HCT116 (cell line): ENCODE data around the gene CDK19. TPM values are rescaled to one million over a fixed set of nuclear protein-coding genes. Genes with fewer than 3 reads are reported as not detected.

Source experiments
- ATAC-seq: fragments of 200-7000 bp; cut with Tn5 transposase; 2 replicates; pipeline ENCODE4 v1.9.1; 2020; ENCODE audit warnings: mild to moderate bottlenecking, moderate library complexity
- BruUV-seq: library from RNA; stranded (reverse); fragments of 400-500 nt; replicated peaks from 2 replicates; lab custom pipeline; 2021; lab: Mats Ljungman, UMichigan
- CTCF ChIA-PET: fragments of 300-600 bp; sonication (Branson Sonifier 250); formaldehyde crosslinking; loops from one replicate; lab custom pipeline; 2021; ENCODE audit warnings: antibody characterized with exemption; lab: Charles Lee
- POLR2A ChIA-PET: fragments of 300-600, 350-600 bp; sonication (Branson Sonifier 250); formaldehyde crosslinking; loops from one replicate; lab custom pipeline; 2021; ENCODE audit warnings: antibody characterized with exemption; lab: Charles Lee
- RAD21 ChIA-PET, 2 experiments: fragments of 300-600 bp; sonication (Branson Sonifier 250); formaldehyde crosslinking; loops; one replicate each; lab custom pipeline; 2023; ENCODE audit warnings: low total read pairs in 2 of 2; ENCODE audit not compliant: uncharacterized antibody in 2 of 2, unreplicated experiment in 2 of 2, low non-redundant PET in 1 of 2; lab: Charles Lee
- DNase-seq: peaks from one replicate; pipeline ENCODE4 v3.0.0-alpha.2; 2010; ENCODE audit warnings: low read depth, low spot score
- H2AFZ ChIP-seq: fragments of 200-600 bp; shearing (Covaris generic), sonication (generic); 2 replicates; pipeline ENCODE4 v1.6.1; 2017; ENCODE audit warnings: low read depth, mixed run types, mixed read lengths, antibody characterized with exemption, low read length; ENCODE audit not compliant: poor library complexity, severe bottlenecking
- H3K27ac ChIP-seq: 2 replicates; pipeline ENCODE4 v1.5.1; 2012; ENCODE audit warnings: low read depth, low read length
- H3K27me3 ChIP-seq: fragments of 200-600 bp; sonication (generic); 2 replicates; pipeline ENCODE4 v1.6.1; 2016; ENCODE audit warnings: mixed run types, low read length, mixed read lengths; ENCODE audit not compliant: insufficient read depth
- H3K36me3 ChIP-seq, 2 experiments: fragments of 200-500 bp in 1 of 2; fragments of 200-600 bp in 1 of 2; sonication (Bioruptor generic) in 1 of 2; sonication (generic) in 1 of 2; 2 replicates each; pipeline versions ENCODE4 v1.5.1 to v1.6.1; 2014 to 2016; ENCODE audit warnings: low read length in 2 of 2, inconsistent platforms in 1 of 2, mixed read lengths in 1 of 2, mixed run types in 1 of 2; ENCODE audit not compliant: insufficient read depth in 2 of 2, control insufficient read depth in 1 of 2
- H3K4me1 ChIP-seq, 2 experiments: fragments of 200-600 bp in 1 of 2; sonication (generic) in 1 of 2; 2 replicates each; pipeline versions ENCODE4 v1.5.1 to v1.6.1; 2012 to 2017; ENCODE audit warnings: low read length in 2 of 2, inconsistent platforms in 1 of 2, mild to moderate bottlenecking in 1 of 2, mixed read lengths in 1 of 2, mixed run types in 1 of 2, moderate library complexity in 1 of 2; ENCODE audit not compliant: insufficient read depth in 2 of 2, control insufficient read depth in 1 of 2
- H3K4me2 ChIP-seq: fragments of 200-600 bp; sonication (generic); 2 replicates; pipeline ENCODE4 v1.6.1; 2017; ENCODE audit warnings: mixed run types, low read length, mixed read lengths
- H3K4me3 ChIP-seq, 2 experiments: fragments of 200-600 bp in 1 of 2; sonication (generic) in 1 of 2; replicated peaks in 1 of 2; 2 replicates each; pipeline ENCODE4 v1.5.1; 2011 to 2016; ENCODE audit warnings: low read length in 2 of 2, control low read depth in 1 of 2, low read depth in 1 of 2, mild to moderate bottlenecking in 1 of 2, mixed read lengths in 1 of 2, mixed run types in 1 of 2
- H3K79me2 ChIP-seq: fragments of 200-600 bp; sonication (generic); 2 replicates; pipeline ENCODE4 v1.6.1; 2017; ENCODE audit warnings: mild to moderate bottlenecking, mixed run types, low read length, moderate library complexity, mixed read lengths; ENCODE audit not compliant: insufficient read depth
- H3K9ac ChIP-seq: fragments of 200-600 bp; sonication (generic); 2 replicates; pipeline ENCODE4 v1.6.1; 2016; ENCODE audit warnings: low read length, mixed read lengths
- H3K9me2 ChIP-seq: fragments of 200-600 bp; sonication (generic), shearing (Covaris generic); 2 replicates; pipeline ENCODE4 v1.6.1; 2017; ENCODE audit warnings: mixed run types, mild to moderate bottlenecking, moderate library complexity; ENCODE audit not compliant: insufficient read depth
- H3K9me3 ChIP-seq, 2 experiments: fragments of 200-500 bp in 1 of 2; fragments of 200-600 bp in 1 of 2; sonication (Bioruptor generic) in 1 of 2; sonication (generic) in 1 of 2; 2 replicates each; pipeline ENCODE4 v1.6.1; 2014 to 2017; ENCODE audit warnings: low read length in 2 of 2, mixed read lengths in 2 of 2, inconsistent platforms in 1 of 2, low read depth in 1 of 2, mild to moderate bottlenecking in 1 of 2, mixed run types in 1 of 2, moderate library complexity in 1 of 2; ENCODE audit not compliant: control insufficient read depth in 1 of 2, insufficient read depth in 1 of 2
- H4K20me1 ChIP-seq: fragments of 200-600 bp; sonication (generic), shearing (Covaris generic); 2 replicates; pipeline ENCODE4 v1.6.1; 2017; ENCODE audit warnings: mixed run types, mild to moderate bottlenecking, moderate library complexity; ENCODE audit not compliant: insufficient read depth
- CBX3 ChIP-seq: IDR thresholded peaks from 2 replicates; pipeline ENCODE4 v1.6.1; 2012; ENCODE audit warnings: low read depth
- CEBPB ChIP-seq: IDR thresholded peaks from 2 replicates; pipeline ENCODE4 v1.6.1; 2012; ENCODE audit warnings: low read depth
- MAX ChIP-seq: IDR thresholded peaks from 2 replicates; pipeline ENCODE4 v1.6.1; 2012
- SIN3A ChIP-seq: IDR thresholded peaks from 2 replicates; pipeline ENCODE4 v1.6.1; 2012; ENCODE audit warnings: low read depth
- SRF ChIP-seq: IDR thresholded peaks from 2 replicates; pipeline ENCODE4 v1.6.1; 2012; ENCODE audit warnings: low read depth
- TCF7L2 ChIP-seq: IDR thresholded peaks from 2 replicates; pipeline ENCODE4 v1.7.0; 2011; ENCODE audit warnings: borderline replicate concordance, inconsistent platforms; ENCODE audit not compliant: insufficient read depth, insufficient read length; ENCODE audit errors: extremely low read depth
- ZNF274 ChIP-seq: fragments of 200-500 bp; sonication (Bioruptor generic); IDR thresholded peaks from 2 replicates; pipeline ENCODE4 v1.6.1; 2014; ENCODE audit warnings: mild to moderate bottlenecking, low read depth, low read length, inconsistent platforms
- intact Hi-C: fragments of 100-400 bp; cut with micrococcal nuclease; formaldehyde crosslinking; loops from 2 replicates; pipeline ENCODE4 v1.10.0; 2022
- total RNA-seq: library from RNA; stranded (reverse); gene quantifications from one replicate; pipeline ENCODE4 v1.2.1, GENCODE V29; 2021; ENCODE audit not compliant: unreplicated experiment

Gene CDK19
- total RNA-seq, 1 experiment from 2014 or later: 20.0 TPM

- Histone ChIP-seq H3K79me2 (peaks cover 27% of the 10 kb centered on the region), H3K27ac (no peak overlapping the region), H4K20me1 (no peaks in the 10 kb centered on the region), H3K9ac (no peak overlapping the region), H3K36me3 (no peaks in the 10 kb centered on the region)
- POLR2A ChIA-PET: interaction anchor here (1.2 kb wide), 1 partner anchor 62 kb away, joined by 6 read pairs; the partner anchor contains the start of gene AMD1
- TF ChIP-seq ZNF274 (no peak), CEBPB (no peak), CBX3 (no peak), SRF (no peak), MAX (no peak), TCF7L2 (no peak)
- TF ChIP-seq, all 23 proteins: peak for 0
- ATAC-seq: no peak
- no peaks in the 10 kb centered on the region for H3K9me2 ChIP-seq
- no peak overlapping the region for H3K4me3 ChIP-seq
- H3K4me1 ChIP-seq: peaks cover 12 to 13% of the 10 kb centered on the region in 2 experiments; a peak in 3 of 4 replicates
- no peak overlapping the region for H2AFZ ChIP-seq
- BruUV-seq: no TSS peak
- H3K27me3 ChIP-seq: no peaks in the 10 kb centered on the region
- RAD21 ChIA-PET: interaction anchor here in 1 of 2 experiments (0.7 kb wide), 1 partner anchor 132 kb away, joined by 4 read pairs; no protein-coding TSS in a partner anchor
- CTCF ChIA-PET: no interaction called here
- no peak for DNase-seq
- no peaks in the 10 kb centered on the region for H3K9me3 ChIP-seq
- intact Hi-C loops: no loop called here
- no peak overlapping the region for H3K4me2 ChIP-seq
Observed at GRCh38 chr6:110812719-110813118, 2.5 kb downstream of the CDK19 start.

GRCh38 chr6:110810896-110811586 lies 4.2 kb downstream of the CDK19 start:
- TF ChIP-seq SIN3A: no peak
- no peak for TF ChIP-seq ZNF274
- no peak overlapping the region for H3K4me2 ChIP-seq
- ChIA-PET RAD21 (no interaction called here), CTCF (no interaction called here), POLR2A (interaction anchor here (0.9 kb wide), 1 partner anchor 63 kb away, joined by 3 read pairs; the partner anchor contains the start of gene AMD1)
- H3K27ac ChIP-seq: no peak overlapping the region
- no peaks in the 10 kb centered on the region for H3K27me3 ChIP-seq
- no peaks in the 10 kb centered on the region for H4K20me1 ChIP-seq
- no peaks in the 10 kb centered on the region for H3K9me3 ChIP-seq
- peaks cover 27% of the 10 kb centered on the region for H3K79me2 ChIP-seq
- H3K4me3 ChIP-seq: no peak overlapping the region
- no peak overlapping the region for H2AFZ ChIP-seq
- no peaks in the 10 kb centered on the region for H3K36me3 ChIP-seq
- no peak for DNase-seq
- no peaks in the 10 kb centered on the region for H3K9me2 ChIP-seq
- no peak overlapping the region for H3K9ac ChIP-seq
- intact Hi-C loops: no loop called here
- no peak for ATAC-seq
- BruUV-seq: no TSS peak
- H3K4me1 ChIP-seq: peaks cover 6 to 9% of the 10 kb centered on the region in 2 experiments; a peak in 3 of 4 replicates
